ENCODE results near the gene CYTH1.

Gene CYTH1

DNA sequence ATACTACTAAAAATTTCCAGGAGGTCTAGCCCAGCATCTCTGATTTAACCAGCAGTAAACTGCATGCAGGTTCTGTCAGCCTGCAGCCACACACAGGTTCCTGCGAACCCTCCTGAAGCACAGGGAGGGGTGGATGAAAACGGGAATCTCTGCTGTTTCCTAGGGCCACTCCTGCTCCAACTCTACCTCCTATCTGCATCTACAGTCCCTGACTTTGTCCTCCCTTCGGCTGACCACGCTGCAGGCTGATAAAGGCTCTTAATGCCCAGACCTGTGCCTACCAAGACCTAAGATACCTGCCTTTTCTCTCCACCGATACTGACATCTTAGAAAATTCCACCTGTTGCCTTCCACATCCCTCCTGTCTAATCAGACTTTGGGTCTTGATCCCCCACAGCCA lies 50.2 kb downstream of the CYTH1 start:
- DNase-seq, result no peak

DNA sequence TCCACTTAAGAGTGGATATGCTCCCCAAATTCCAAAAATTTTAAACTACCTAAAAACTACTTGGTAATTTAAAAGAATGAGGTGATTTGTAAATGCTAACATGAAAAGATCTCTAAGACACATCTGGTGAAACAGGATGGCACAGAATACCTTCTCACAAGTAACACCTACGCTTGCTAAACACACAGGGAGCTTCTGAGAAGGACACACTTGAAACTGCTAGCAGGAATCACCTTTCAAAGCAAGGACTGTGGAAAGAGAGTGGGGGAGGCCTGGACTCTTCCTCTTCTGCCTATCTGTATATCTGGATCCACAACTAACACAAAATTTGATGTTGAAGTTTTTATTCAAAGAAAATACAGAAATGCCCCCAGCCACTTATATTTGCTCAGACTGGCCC lies 52.4 kb downstream of the CYTH1 start:
- DNase-seq, result no peak

DNA sequence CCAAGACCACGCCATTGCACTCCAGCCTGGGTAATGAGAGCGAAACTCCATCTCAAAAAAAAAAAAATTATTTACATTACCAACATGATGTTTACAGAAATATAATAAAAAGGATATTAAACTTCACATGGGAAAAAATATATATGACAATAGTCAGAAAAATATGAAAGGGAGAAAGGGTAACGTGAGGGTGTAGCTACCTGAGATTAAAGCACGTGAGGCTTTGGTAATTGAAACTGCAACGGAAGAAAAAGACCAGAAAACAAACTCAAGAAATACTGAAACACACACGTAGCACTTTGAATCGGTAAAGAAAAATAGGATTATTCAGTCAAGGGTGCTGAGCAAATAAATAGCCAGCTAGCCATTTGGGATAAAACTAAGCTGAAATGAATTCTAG lies 53.6 kb downstream of the CYTH1 start:
- DNase-seq, result no peak

DNA sequence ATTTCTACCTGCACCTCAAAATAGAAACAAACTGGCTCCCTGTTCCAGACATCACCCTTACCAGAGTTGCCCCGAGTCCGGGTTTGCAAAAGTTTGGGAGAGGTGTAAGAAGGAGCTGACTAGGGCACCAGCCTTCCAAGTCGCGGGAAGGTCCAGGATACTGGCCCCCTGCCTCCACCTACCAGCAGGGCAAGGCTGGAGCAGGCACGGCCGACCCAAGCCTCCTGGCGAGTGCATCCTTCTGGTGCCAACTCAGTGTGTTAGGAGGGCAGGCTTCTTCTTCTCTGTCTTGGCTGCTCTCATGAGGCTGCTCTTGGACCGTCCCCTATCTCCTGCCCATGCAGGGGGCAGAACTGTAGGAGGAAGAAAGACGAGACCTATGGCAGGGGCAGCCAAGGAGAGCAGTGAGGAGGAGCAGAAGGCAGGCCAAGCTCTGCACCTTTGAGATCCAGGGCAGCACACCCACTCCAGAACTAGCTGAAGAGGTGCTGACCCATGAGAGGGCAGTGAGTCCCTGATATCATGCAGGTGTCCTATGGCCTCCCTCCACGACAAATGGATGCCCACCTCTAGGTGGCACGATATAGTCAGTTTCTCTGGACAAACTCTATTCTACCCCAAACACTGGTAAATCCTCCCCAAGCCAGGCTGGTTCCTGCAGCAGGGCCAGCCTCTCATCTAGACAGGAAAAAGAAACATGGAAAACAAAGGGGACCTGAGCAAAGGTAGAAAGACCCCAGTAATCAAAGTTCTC lies 54.4 kb downstream of the CYTH1 start:
- no peak for DNase-seq

DNA sequence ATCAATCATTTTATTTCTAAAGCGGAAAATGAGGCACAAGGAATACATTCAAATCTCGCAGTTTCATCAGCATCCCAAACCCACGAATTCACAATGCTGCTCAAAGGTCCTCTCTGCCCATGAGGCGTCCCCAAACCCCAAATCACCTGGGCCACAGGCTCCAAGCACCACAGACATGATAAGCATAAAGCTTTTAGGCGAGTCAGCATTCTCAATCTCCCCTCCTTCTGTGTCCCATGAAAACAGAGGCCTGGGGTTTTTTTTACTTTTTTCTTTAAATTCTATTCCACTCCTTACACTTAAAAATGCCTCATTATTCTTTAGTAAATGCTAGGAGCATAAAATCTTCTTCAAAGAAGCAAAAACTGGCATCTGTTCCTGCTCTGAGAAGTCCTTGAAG lies 55.0 kb downstream of the CYTH1 start:
- no peak for DNase-seq

DNA sequence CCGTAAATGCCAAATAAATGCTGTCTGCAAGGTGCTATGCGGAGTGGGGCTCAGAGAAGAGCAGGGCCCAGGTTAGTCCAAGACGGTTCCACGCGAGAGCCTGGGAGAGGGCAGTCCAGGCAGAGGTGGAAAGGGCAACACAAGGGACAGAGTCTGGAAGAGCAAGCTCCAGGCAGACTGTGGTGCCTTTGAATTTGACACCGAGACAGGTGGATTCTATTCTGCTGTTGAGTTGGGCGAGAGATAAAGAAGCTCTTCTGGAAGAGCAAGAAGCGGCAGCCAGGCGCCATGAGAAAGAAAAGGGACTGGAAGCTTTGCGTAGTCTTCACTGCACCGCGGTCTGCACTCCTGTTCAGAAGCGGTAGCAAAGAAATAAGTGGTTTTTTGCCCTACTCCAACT lies 55.6 kb downstream of the CYTH1 start:
- no peak for DNase-seq

DNA sequence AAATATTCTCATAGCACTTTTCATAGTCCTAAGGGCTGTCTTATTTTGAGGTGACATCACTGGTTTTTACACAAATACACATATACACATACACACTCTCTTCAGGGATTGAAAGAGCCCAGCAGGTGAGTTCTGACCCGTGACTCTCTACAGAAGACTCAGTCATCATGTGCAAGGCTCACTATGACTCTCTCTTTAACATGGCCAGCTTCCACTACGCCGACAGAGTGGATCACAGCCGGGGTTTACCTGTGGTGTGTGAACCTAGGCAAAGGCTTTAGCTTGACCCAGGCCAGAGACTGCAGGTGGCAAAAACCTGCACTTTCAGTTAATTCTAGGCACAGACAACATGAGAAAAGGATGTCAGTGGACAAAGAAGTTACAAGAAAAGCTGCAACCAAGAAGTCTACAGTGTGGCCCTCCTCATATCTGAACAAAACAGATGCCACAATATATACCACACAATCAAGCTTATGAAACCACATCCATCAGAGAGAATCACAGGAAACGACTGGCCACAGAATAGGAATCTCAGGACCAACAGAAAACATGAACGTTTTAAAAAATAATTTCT lies 56.5 kb downstream of the CYTH1 start:
- DNase-seq, result no peak

DNA sequence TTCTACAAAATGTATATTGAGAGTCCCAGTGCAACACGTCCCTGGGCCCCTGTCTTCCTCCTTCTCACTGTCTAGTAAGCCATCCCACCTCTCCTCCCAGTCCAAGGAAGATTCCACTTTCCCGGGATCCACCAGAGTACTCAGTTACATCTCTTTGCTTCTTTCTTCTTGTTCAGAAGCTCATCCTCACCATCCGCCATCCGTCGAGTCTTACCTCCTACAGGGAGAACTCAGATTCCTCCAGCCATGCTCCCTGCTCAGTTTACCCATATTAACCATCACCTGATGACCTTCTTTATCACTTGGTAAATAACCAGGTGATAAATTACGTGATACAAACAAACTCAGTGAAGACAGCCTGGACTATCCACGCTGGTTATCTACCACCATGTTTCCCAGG lies 57.1 kb downstream of the CYTH1 start:
- DNase-seq, result no peak

DNA sequence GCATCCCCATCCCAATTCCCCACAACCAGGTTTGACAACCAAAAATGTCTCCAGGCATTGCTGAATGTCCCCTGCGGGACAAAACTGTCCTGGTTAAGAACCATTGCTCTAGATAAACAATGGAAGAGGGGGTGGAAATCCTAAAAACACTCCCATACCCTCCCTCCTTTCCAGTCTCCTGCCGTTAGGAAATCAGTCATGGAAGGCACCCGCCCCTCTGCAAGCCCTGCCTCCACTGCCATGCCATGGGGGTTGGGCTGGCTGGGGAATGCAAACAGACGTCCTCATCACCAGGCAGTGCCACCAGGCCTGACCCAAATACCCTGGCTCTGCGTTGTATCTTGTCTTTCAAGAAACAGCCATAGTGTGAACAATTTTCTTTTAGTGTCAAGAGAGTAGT lies 57.5 kb downstream of the CYTH1 start:
- no peak for DNase-seq

DNA sequence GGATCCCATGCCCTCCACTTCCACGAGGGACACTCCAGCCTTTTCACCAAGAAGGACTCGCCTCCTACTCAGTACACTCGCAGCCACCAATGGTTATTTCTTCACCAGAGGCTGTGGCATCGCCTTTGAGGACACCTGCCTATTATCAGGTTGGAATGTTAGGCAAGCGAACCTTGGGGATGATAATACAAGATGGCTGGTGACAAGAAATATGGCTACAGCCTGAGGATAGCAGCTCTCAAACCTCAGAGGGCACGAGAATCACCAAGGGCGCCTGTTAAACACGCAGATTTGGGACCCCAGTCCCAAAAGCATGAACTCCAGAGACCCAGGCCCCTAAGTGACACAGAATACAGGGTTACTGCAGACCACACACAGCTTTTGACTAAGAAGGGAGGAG lies 58.1 kb downstream of the CYTH1 start:
- DNase-seq, result no peak

DNA sequence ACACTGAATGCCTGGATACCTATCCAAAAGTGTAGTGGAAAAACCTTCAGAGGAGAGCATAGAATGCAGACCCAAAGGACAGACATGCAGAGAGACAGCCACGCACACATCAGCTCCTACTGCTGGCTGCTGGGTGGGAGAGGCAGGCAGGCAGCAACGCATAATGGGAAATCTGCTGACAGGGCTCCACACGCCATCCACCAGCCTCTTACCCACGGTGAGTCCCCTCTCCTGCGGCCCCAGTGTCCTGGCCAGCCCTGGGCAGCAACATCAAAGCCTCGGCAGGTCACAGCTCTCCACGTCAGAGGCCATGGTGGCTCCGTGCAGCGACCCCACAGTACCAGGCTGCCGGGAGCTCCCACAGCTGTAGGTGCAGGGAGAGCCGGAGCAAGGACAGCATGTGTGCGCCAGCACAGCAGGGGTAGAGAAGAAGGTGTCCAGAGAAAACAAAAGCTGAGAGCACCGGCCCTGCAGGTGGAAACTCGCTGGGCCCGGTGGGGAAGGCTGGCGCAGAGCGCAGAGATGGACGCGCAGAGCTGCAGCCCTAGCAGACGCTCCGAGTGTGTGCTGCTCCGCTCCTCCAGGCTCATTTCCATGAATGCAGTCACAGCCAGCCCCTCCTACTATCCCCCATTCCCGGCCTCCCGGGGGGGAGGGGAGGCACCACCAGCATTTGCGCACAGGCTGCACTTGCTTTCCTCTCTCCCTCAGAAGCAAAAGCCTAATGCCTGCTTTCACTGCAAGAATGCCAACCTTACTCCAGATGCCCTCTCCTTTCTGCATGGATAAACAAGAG lies 58.9 kb downstream of the CYTH1 start:
- no peak for DNase-seq

DNA sequence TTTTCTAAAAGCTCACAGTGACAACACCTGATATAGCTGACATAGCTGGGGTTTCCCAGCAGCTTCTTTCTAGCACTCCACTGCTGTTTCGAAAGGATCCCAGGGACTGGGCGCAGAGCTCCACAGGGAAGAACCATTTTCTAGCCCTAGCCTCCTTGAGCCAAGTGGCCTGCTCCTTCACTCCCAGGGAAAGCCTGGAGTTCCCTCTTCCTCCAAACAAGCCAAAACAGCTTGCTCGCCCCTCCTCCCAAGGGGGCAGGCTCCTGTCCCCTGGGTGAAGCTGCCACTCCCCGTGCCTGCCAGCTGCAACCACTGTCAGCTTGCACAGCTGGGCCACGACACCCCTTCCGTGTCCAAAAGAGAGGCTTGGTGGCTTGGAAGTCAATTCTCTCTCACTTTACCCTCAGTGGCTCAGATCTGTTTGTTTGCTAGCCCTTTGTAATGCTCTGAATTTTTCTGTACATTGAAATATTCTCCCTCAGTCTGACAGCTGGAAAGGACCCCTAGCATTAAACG lies 59.8 kb downstream of the CYTH1 start:
- no peak for DNase-seq

DNA sequence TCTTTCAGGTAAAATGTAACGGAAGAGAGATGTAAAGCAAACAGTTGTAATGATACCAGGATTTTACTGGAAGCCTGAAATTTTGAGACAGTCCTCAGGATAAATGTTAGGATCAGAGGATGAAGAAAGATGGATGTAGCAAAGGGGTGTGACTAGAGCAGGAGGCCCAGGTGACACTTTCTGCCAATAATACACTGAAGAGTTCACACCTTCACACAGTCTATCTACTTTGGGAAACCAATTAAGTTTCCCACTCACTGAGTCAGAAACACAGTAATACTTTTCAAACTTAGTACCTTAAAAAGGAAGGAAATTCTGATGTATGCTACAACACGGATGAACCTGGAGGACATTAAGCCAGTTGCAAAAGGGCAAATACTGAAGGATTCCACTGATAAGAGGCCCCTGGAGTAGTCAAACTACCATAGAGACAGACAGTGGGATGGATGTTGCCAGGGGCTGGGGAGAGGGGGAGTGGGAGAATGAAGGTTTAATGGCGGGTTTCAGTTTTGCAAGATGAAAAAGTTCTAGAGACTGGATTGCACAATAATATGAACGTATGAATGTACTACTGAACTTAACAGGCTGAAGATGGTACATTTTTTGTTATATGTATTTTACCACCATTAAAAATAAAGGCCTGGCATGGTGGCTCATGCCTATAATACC lies 62.3 kb downstream of the CYTH1 start:
- no peak for DNase-seq

DNA sequence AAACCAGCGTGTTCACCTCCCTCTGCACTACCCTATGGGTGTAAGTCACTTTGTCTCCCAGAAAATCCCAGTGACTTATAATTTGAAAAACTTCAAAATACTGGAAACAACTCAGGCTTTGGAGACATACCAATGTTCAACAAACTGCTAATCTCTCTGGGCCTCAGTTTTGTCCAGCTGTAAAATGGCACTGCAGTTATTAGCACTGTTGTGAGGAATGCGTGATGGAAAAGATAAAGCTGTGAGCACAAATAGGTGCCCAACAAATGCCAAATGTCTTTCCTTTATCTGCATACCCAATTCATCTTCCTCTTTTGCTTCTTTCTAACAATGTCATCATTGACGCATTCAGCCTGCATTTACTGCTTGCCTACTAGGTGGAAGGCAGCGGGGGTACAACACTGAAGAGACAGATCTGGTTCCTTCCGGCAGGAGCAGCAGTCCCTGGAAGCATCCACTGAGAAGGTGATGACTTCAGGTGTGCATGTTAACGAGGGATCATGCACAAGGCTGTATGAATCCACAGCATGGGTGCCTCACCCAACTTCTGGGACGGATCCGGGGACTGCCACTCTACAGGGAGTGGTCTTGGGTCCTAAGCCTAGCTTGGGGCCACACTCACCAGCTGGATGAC lies 63.4 kb downstream of the CYTH1 start:
- no peak for DNase-seq

DNA sequence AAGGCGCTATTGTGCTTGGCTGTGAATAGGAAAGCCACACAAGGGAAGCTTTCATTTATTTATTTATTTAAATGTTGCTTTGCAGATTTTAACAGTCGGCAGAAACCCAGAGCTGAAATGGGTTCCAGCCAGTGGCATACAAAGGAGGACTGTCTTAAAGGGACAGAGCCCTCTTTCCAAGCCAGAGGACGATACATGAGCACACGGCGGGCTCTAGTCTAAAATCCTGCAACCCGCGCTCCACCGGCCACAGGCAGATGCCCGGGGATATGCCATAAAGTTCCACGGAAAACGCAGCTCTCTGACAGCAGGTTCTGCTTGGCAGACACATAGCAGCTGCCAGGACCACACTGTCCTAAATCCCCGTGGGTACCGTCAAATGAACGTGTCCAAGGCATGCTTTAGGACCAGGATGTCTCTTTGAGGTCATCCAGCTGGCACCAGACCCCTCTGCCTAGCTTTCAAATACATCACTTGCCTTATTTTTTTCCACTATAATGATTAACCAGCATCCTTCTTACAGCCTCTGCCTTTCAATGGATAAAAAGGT lies 64.6 kb downstream of the CYTH1 start:
- DNase-seq, result no peak

DNA sequence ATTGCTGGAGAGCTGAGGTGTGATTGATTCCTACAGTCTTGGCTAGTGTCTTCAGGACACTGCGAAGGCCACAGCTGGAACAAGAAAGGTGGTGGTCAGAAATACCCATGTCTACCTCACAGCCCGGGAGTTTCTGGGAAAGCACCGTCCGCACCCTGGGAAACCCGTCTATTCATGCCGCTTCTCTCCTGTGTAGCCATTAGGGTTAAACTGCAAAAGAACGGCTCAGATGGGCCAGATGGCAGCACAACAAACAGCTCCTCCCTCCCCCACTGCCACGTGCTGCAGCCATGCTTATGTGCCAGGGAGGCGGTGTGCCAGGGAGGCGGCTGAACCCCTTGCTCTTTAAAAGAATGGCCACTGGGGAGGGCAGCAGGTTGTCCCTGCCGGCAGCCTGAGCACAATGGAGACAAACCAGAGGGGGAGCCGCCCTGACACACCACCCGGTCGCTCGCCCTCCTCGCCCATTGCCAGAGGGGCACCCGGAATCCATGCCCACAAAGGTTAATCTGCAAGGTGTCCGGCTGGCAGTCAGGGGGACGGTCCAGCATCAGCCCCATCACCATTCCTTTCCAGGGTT lies 65.2 kb downstream of the CYTH1 start:
- no peak for DNase-seq

DNA sequence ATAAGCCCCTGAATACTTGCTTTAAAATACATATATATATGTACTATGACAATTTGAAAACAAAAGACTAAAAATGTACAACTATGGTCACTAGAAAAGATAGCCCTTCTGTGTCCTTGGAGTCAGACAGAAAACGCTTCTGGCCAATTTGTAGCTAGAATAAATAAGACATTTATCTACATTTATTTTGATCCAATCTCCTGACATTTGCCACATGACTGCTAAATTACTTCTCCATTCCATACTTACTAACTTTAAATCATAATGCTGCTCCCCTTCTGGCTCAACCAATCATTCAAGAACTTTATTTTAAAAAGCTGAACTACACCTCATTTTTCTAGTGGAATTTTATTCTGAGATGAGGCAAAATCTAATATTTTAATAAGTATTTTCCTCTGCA lies 65.8 kb downstream of the CYTH1 start:
- DNase-seq, result no peak

DNA sequence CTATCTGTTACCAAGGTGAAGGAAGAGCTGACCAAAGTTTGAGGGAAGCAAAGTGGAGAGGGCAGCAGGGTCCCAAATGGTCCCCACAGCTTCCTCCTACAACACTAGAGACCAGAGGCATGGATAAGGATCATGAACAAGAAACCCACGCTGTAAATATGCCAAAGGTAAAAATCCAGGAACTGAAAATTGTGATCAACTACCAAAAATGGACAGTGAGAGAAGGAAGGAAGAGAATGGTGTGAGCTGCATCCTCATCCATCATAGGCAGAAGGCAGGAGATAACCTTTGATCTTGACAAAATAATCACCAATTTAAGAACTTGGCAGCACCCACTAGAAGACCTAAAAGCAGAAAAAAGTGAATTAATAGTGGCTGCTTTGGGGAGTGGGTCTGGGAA lies 66.2 kb downstream of the CYTH1 start:
- DNase-seq, result no peak

DNA sequence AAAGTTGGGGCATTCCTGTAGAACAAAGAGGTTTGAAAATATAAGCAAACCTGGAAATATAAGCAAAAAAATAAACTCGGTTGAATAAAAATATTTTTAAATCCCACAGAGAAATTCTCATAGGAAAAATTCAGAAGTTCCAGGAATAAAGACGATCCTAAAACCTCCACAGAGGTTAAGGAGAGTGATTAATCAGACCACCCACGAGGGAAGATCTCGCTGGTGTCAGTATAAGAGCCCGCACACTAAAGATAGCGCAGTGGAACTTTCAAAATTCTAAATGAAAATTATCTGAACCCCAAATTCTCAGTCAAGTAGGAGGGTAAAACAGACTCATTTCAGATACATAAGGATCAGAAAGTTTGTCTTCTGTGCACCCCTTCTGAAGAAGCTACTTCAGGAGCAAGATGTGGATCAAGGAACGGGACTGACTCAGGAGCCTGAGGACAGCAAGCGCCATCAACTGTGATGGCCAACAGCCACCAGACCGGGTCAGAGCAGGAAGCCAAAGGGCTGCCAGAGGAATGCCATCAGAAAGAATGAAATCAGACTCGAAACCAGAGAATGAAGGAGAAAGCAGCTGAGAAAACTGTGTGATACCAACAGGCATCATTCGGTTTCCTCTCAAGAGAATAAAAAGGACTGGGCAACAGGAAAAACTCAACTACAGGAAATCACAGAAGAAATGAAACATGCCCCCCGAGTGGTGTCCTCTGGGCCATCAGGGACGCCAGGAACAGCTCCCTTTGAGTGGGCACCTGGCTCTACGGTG lies 66.9 kb downstream of the CYTH1 start:
- no peak for DNase-seq

DNA sequence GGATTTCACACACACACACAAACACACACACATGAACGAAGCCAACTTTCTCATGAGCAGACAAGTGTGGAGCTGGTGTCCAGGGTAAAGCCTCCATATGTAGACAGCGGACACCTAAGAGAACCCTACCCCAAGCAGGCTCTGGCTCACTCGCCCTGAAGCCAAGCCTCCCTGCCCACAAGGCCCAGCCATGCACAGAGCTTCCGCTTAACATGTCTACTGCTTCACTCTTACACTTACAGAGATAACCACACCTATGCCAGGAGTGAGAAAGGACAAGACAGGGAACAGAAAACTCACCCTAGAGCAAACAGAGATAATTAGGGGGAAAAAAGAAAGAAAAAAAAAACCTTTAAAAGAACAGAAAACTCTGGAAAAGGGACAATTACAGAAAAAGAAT lies 67.5 kb downstream of the CYTH1 start:
- no peak for DNase-seq

DNA sequence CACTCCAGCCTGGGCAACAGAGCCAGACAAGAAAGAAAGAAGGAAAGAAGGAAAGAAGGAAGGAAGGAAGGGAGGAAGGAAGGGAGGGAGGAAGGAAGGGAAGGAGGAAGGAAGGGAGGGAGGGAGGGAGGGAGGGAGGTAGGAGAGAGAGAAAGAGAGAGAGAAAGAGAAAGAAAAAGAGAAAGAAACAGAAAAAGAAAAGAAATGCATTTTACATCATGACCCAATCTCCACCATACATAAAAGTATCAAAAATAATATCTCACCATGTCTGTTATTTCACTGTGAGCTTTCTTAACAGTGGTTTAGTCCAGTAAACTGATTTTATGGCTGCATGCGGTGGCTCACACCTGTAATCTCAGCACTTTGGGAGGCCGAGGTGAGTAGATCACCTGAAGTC lies 70.0 kb downstream of the CYTH1 start:
- DNase-seq, result no peak

DNA sequence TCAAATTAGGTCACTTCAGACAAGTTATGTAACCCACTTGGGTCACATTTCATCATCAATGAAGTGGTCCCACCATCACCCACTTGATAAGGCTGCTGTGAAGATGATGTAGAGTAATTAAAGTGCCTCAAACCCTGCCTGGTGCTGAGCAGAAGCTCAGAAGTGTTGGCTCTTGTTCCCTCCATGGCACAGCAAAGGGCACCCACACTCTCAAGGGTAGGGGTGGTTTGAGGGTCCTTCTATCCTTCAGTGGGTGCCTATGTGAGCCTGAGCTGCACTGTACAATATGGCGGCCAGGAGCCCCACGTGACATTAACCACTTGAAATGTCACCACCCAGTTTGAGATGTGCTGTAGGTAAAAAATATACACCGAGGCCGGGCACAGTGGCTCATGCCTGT lies 71.5 kb downstream of the CYTH1 start:
- no peak for DNase-seq
